ENCODE data around the gene HHIP. TPM values are rescaled to one million over a fixed set of nuclear protein-coding genes. Genes with fewer than 3 reads are reported as not detected.

The HHIP gene
- total RNA-seq, 4 donors from 2014 or later, result 0.25 to 0.70 (median 0.28) TPM

- no peak overlapping the region for H3K4me3 ChIP-seq
- no peak for DNase-seq
- no peak for TF ChIP-seq POLR2A (IDR thresholded peaks at IDR 0.05)
- TF ChIP-seq, protein P1, sequence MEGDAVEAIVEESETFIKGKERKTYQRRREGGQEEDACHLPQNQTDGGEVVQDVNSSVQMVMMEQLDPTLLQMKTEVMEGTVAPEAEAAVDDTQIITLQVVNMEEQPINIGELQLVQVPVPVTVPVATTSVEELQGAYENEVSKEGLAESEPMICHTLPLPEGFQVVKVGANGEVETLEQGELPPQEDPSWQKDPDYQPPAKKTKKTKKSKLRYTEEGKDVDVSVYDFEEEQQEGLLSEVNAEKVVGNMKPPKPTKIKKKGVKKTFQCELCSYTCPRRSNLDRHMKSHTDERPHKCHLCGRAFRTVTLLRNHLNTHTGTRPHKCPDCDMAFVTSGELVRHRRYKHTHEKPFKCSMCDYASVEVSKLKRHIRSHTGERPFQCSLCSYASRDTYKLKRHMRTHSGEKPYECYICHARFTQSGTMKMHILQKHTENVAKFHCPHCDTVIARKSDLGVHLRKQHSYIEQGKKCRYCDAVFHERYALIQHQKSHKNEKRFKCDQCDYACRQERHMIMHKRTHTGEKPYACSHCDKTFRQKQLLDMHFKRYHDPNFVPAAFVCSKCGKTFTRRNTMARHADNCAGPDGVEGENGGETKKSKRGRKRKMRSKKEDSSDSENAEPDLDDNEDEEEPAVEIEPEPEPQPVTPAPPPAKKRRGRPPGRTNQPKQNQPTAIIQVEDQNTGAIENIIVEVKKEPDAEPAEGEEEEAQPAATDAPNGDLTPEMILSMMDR (IDR thresholded peaks at IDR 0.05 in 4 of 5, conservative IDR thresholded peaks at IDR 0.05 in 1 of 5), result no peak
- H3K9me3 ChIP-seq, result no peaks in the 10 kb centered on the region
- H3K4me1 ChIP-seq, result no peaks in the 10 kb centered on the region
- H3K27ac ChIP-seq, result no peak overlapping the region
- in situ Hi-C loops (cut with MboI; ENCODE audit: low sequenced_read_pairs in 4 of 4), result no loop called here
- intact Hi-C loops (cut with DNase I; ENCODE audit: low total_unique reads), result no loop called here
- ATAC-seq, result no peak
- H3K36me3 ChIP-seq, result no peaks in the 10 kb centered on the region
- H3K27me3 ChIP-seq, result no peaks in the 10 kb centered on the region
Observed at GRCh38 chr4:144666539-144667175, 20.7 kb downstream of the HHIP start.

GRCh38 chr4:144667500-144667899 is 21.5 kb downstream of the HHIP start:
- Histone ChIP-seq H3K27ac (no peak overlapping the region), H3K4me3 (no peak overlapping the region), H3K9me3 (no peaks in the 10 kb centered on the region), H3K36me3 (no peaks in the 10 kb centered on the region), H3K4me1 (no peaks in the 10 kb centered on the region), H3K27me3 (no peaks in the 10 kb centered on the region)
- ATAC-seq, result no peak
- intact Hi-C loops (cut with DNase I; ENCODE audit: low total_unique reads) (no loop called here), in situ Hi-C loops (cut with MboI; ENCODE audit: low sequenced_read_pairs in 4 of 4) (no loop called here)
- no peak for DNase-seq
- TF ChIP-seq, protein P1 (IDR thresholded peaks at IDR 0.05 in 4 of 5, conservative IDR thresholded peaks at IDR 0.05 in 1 of 5), result no peak
- TF ChIP-seq POLR2A (IDR thresholded peaks at IDR 0.05), result no peak

DNA sequence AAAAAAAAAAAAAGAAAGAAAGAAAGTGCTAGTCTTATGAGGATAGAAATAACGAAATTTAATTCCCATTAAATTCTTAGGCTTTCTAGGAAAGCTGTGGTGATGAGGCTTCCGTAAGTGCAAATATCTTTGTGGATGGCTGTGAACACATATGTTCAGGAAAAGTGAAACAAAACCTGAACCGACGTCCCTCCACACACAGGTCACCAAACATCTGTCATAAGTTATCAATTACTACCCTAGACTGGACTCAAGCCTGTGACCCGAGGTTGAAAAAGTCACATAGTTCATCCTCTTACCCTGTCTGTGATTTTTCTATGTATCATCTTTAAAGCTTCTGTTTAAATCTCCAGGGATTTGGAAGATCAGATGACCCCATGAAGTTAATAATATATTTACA is 24.8 kb downstream of the HHIP start:
- intact Hi-C loops (cut with DNase I; ENCODE audit: low total_unique reads), result no loop called here
- TF ChIP-seq POLR2A (IDR thresholded peaks at IDR 0.05), result no peak
- TF ChIP-seq, protein P1 (IDR thresholded peaks at IDR 0.05 in 4 of 5, conservative IDR thresholded peaks at IDR 0.05 in 1 of 5), result no peak
- H3K36me3 ChIP-seq, result no peaks in the 10 kb centered on the region
- ATAC-seq (no peak), DNase-seq (no peak)
- H3K4me1 ChIP-seq, result no peaks in the 10 kb centered on the region
- H3K27me3 ChIP-seq, result no peaks in the 10 kb centered on the region
- no peaks in the 10 kb centered on the region for H3K9me3 ChIP-seq
- in situ Hi-C loops (cut with MboI; ENCODE audit: low sequenced_read_pairs in 4 of 4), result no loop called here
- no peak overlapping the region for H3K27ac ChIP-seq
- no peak overlapping the region for H3K4me3 ChIP-seq

- ATAC-seq, result no peak
- intact Hi-C loops (cut with DNase I; ENCODE audit: low total_unique reads) (no loop called here), in situ Hi-C loops (cut with MboI; ENCODE audit: low sequenced_read_pairs in 4 of 4) (no loop called here)
- DNase-seq, result no peak
- H3K27ac ChIP-seq, result no peak overlapping the region
- no peak overlapping the region for H3K4me3 ChIP-seq
- no peaks in the 10 kb centered on the region for H3K9me3 ChIP-seq
- H3K4me1 ChIP-seq, result no peaks in the 10 kb centered on the region
- TF ChIP-seq POLR2A (IDR thresholded peaks at IDR 0.05), result no peak
- TF ChIP-seq, protein P1 (IDR thresholded peaks at IDR 0.05 in 4 of 5, conservative IDR thresholded peaks at IDR 0.05 in 1 of 5), result no peak
- no peaks in the 10 kb centered on the region for H3K27me3 ChIP-seq
- H3K36me3 ChIP-seq, result no peaks in the 10 kb centered on the region
Observed at GRCh38 chr4:144674711-144675110, 28.8 kb downstream of the HHIP start.

- in situ Hi-C loops (cut with MboI; ENCODE audit: low sequenced_read_pairs in 4 of 4) (no loop called here), intact Hi-C loops (cut with DNase I; ENCODE audit: low total_unique reads) (no loop called here)
- no peaks in the 10 kb centered on the region for H3K9me3 ChIP-seq
- H3K27me3 ChIP-seq, result no peaks in the 10 kb centered on the region
- no peak for DNase-seq
- no peak overlapping the region for H3K27ac ChIP-seq
- no peak overlapping the region for H3K4me3 ChIP-seq
- H3K36me3 ChIP-seq, result no peaks in the 10 kb centered on the region
- no peaks in the 10 kb centered on the region for H3K4me1 ChIP-seq
- no peak for ATAC-seq
- TF ChIP-seq, protein P1 (IDR thresholded peaks at IDR 0.05 in 4 of 5, conservative IDR thresholded peaks at IDR 0.05 in 1 of 5), result no peak
- no peak for TF ChIP-seq POLR2A (IDR thresholded peaks at IDR 0.05)
Observed at GRCh38 chr4:144681806-144682205, 35.9 kb downstream of the HHIP start.
